Stimulated activated CD4-positive, alpha-beta T cell treated with anti-CD3 and anti-CD28 coated beads, TNF-alpha, amount 100 ng/mL, for 48 hours (primary cell): ENCODE results near the gene DPP4.
"Not testable (repeated sequence)": the region's sequence is repeated elsewhere in the genome, so short reads cannot be mapped to it uniquely, and the experiment has no call there.

ENCODE experiments used
- DNase-seq, 3 donors: peaks; one replicate each; pipeline ENCODE4 v3.0.0-alpha.2; 2020; ENCODE audit warnings: low read depth in 3 of 3

Gene DPP4

DNA sequence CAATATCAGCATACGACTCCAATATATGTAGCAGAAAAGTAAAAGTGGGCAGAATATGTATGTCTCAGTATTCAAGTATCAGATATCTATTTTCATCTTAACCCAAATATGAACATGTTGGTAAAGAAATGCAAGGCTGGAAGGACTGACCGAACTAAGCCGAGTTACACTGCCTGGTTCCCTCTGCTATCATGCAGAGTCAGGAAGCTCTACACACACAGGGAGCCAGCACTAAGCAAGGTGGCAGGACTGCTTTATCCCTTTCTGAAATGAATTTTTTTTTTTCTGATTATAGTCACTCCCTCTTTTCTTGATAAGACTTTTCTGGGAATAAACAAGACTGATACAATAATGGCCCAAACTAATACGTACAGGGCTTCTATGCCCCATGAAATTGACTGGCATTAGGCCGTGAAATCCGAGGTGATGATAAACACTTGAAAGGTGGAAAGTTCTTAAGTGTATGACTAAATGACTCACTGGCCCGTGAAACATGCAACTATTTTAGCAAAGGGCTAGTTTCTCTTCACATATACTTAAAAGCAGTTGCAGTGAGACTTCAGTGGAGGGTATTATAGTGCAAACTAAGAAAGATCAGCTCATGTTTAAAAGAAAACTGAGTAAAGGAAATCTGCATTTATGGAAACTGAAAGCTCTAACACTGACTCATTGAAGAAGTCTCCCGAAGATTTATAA lies 14.9 kb downstream of the DPP4 start:
- no peak for DNase-seq

DNA sequence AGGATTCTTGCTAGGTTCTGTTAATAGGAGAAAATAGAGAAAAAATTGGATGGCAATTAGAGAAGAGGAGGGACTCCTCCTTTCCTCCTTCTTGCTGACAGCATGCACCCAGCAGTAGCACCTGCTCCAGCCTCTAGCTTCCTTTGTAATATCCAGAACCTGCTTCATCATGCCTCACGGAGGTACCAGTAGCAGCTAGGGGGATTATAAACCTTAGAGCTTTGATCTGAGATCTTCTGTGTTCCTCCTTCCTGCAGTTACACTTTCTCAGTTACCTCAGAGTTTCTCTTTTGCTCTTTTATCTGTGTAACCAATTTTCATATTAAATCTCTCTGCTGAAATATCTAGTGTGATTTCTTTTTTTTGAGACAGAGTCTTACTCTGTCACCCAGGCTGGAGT lies 16.6 kb downstream of the DPP4 start:
- no peak for DNase-seq

DNA sequence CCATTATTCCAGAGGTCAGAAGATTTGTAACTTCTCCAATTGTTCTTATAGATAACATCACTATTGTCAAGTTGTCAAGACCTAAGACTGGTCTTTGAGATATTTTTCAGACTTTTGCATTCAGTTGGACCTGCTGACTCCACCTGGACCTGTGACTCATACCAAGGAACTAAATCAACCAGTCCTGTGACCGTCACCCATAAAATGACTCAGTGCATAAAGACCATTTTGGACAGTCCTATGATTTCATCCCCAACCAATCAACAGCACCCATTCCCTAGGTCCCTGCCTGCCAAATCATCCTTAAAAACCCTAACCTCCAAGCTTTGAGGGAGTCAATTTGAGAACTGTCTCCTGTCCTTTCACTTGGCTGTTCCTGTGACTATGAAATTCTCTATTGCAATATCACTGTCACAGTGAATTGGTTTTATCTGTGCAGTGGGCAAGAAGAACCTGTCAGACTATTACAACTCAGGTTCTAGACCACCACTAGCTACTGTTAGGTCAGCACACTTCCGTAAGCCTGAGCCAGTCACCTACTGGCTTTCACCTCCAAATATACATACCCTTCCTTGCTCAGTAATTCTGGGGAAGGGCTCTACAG lies 17.1 kb downstream of the DPP4 start:
- DNase-seq, result no peak

DNA sequence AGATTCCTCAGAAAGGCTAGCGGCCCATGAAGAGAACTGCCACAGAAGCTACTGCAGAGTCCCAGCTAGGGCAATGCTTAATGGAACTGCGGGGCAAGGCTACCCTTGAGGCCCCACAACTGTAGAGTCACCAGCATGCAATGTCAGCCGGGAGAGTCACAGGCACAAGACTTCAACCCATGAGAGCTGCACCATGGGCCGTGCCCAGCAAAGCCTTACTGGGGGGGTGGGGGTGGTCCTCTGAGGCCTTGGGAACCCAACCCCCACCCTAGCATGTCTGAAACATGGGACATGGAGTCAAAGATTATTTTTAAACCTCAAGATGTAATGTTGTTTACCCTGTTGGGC lies 20.2 kb downstream of the DPP4 start:
- no peak for DNase-seq

DNA sequence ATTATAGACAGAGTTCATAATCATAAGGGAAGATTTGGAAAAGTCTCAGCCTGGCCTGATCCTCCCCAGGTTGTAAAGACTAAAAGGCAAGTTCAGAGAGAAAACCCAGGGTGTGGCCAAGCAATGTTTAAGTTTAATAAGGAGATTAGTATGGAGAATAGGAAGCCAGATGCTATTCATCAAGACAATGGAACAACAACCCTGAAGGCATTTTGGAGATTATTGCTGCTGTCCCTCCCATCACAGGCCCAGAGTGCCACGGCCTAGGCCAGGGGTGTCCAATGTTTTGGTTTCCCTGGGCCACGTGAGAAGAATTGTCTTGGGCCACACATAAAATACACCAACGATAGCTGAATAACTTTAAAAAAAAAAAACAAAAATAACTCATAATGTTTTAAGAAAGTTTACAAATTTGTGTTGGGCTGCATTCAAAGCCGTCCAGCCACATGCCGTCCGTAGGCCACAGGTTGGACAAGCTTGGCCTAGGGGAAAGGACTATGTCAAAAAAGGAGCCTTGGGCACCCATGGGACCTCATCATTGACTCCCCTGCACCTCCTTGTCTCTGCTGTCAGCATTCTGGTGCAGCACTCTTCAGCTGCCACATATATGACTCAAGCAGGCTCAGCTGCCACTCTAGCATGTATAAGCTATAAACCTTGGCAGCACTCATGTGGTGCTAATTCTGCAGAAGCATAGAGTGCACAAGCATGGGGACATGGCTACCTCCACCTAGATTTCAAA lies 20.8 kb downstream of the DPP4 start:
- DNase-seq, result no peak

GRCh38 chr2:162050513-162050961 lies 23.5 kb downstream of the DPP4 start:
- no peak for DNase-seq

GRCh38 chr2:162049089-162049488 lies 24.9 kb downstream of the DPP4 start:
- DNase-seq, result not testable (repeated sequence)

GRCh38 chr2:162044586-162044985 lies 29.4 kb downstream of the DPP4 start:
- DNase-seq, result no peak

GRCh38 chr2:162043132-162043531 lies 30.9 kb downstream of the DPP4 start:
- no peak for DNase-seq

- no peak for DNase-seq
Observed at GRCh38 chr2:162041485-162041884, 32.5 kb downstream of the DPP4 start.

GRCh38 chr2:162038725-162039124 lies 35.3 kb downstream of the DPP4 start:
- no peak for DNase-seq

DNA sequence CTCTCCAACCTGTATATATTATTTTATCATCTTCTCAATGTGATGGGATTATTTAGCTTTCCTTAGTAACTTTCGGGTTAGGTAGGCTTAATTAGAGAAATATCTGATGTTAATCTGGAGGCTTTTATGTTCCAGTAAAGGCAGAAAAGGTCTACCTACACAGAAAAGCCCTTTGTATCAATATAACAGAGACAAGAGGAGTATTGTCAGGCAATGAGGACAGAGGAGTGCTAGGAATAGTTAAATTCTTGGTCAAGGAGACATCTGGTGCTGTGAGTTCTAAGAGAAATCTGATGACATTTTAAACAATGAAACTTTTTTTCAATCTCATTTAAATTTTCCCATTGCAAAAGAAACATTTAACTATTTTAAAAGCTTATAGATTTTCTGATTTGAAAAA lies 36.1 kb downstream of the DPP4 start:
- no peak for DNase-seq

DNA sequence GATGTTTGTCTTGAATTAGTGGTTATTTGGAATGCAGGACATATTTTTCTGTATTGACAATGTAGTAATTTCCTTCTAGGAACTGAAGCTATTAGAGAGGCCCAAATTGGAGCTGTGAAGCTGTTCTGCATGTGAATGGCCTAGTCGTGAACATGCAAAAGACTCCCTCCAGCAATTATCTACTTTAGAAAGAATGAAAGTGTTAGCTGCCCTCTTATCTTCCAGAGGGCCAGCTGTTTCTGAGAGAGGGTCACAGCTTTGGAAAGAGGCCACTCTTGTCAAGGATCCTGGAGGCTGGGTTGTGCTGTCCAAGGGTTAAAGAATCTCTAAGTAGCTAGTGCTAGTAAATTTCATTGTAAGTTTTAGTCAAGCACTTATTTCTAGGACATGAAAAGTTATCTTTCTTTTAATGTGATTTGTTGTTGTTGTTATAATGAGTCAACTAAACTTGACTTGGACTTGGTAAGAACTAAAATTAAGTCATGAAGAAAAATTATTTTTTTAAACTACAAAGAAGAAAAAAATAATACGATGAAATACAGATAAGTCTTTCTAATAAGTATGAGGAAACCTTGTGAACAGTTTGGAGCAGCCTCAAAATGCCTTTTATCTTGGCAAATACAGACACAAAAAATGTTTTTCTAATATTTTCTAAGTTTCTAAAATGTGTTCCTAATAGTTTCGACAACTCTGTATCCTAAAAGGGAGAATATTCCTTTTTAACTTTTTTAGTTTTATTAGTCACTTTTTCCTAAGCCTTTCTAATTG lies 36.8 kb downstream of the DPP4 start:
- no peak for DNase-seq

DNA sequence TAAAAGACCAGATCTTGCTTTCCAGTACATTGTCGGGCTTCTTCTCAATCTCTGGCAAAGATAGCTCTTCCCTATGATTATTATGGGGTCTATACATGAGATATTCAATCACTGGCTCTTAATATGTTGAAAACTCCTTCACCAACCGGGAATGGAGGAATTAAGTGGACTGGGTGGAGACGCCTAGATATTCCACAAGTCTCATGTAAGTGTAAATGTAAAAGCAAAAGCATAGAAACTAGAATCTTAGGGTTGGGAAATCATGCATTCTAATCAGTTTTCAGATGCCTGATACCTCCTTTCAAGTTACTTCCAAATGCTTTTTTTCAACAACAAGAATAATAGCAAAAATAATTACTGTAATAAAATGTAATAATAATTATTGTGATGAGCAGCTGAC lies 38.0 kb downstream of the DPP4 start:
- DNase-seq, result no peak

DNA sequence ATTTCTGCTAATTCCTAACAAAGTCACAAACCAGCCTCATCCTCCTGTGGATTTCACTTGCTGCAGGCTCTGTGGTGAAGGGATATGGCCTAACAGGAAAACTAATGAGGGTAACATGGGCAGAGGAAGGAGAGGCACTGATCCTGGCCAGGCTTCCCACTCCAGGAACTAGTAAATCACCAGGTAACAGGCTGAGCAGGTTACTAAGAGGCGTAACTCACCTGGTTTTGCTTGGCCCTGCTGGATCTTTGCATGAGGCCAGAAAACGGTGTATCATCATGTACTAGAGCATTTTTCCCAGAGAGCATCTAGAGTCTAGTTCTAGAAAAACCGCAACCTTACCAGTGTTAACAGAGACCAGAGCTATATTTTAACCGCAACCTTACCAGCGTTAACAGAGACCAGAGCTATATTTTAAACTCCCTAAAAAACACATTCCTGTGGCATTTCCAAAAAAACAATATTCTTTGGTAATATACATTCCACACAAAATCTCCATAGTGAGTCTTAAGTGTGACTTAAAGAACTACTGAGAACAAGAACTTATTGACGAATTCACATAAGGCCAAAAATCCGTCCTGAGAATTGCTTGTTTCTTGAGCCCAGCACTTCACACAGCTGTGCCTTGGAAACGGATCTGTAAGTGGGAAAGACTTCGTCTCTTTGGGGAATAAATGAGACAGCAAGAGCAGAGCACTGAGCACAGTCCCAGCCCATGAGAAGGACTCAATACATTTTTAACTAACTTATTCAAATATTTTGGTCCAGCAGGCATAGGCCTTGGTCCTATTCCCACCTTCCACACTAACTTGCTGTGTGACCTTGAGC lies 43.4 kb downstream of the DPP4 start:
- no peak for DNase-seq

DNA sequence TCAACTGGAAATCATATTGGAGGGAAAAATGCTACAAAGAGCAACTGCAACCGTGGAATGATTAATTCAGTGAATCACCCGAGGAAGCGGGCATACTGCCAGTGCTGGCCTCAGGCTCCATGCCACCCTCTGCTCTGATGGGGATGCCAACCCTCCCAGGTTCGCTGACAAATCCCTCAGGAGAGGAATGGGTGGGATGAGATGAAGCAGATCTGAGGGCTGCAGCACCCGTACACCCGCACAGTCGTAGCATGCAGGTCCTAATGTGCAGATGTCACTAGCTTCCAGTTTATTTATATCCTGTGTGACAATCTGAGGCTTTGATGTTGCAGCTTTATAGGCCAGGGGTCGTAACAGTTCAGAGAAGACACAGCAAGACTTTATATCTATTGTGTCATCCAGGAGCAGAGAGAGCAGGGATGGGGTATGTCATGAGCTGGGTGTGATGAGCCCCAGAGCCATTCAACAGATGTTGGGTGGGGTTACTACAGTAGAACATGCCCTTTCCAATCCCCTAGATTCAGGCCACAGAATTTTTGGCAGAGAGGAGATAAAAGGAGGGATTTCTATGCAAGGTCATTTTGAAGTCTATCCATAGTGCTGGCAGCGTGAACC lies 44.6 kb downstream of the DPP4 start:
- no peak for DNase-seq

- no peak for DNase-seq
Observed at GRCh38 chr2:162028511-162028910, 45.5 kb downstream of the DPP4 start.

GRCh38 chr2:162025121-162025911 lies 48.7 kb downstream of the DPP4 start:
- DNase-seq, result no peak

- DNase-seq, result no peak
Observed at GRCh38 chr2:162022290-162022945, 51.6 kb downstream of the DPP4 start.
